Testis (tissue), 3 donors: ENCODE results near the gene STK38. TPM values are rescaled to one million over a fixed set of nuclear protein-coding genes. Genes with fewer than 3 reads are reported as not detected.
A peak's percentile ranks its signal among the peaks of the same experiment; 100 is the strongest.

ENCODE experiments used
- DNase-seq: peaks from one replicate; pipeline ENCODE4 v3.0.0-alpha.2; 2019
- H3K27ac ChIP-seq, 2 donors: fragments of 200-600 bp; sonication (generic); one replicate each; pipeline ENCODE4 v1.5.1; 2019
- H3K27me3 ChIP-seq: fragments of 200-600 bp; sonication (generic); one replicate; pipeline ENCODE4 v1.5.1; 2019
- H3K36me3 ChIP-seq: fragments of 200-600 bp; sonication (generic); one replicate; pipeline ENCODE4 v1.5.1; 2017; ENCODE audit warnings: low read depth; ENCODE audit errors: missing control alignments
- H3K4me1 ChIP-seq: fragments of 200-600 bp; sonication (generic); one replicate; pipeline ENCODE4 v1.5.1; 2019
- H3K4me3 ChIP-seq, 2 donors: fragments of 200-600 bp; sonication (generic); one replicate each; pipeline ENCODE4 v1.5.1; 2017 to 2019
- H3K9me3 ChIP-seq: fragments of 200-600 bp; sonication (generic); one replicate; pipeline ENCODE4 v1.5.1; 2017
- POLR2A ChIP-seq: fragments of 450-650 bp; IDR thresholded peaks from one replicate; pipeline ENCODE4 v1.6.1; 2017; ENCODE audit warnings: antibody characterized with exemption, mild to moderate bottlenecking, moderate library complexity
- WGBS, 2 donors: methylation state at CpG; one replicate each; pipeline ENCODE4 v1.1.5; 2018; 5-methylcytosine and 5-hydroxymethylcytosine counted together
- intact Hi-C: fragments of 100-400 bp; cut with DNase I; formaldehyde crosslinking; loops from one replicate; pipeline ENCODE4 v1.15.1; 2023; ENCODE audit warnings: low total_unique reads
- polyA plus RNA-seq: library from polyadenylated mRNA; stranded (reverse); fragments of 350-450 nt; fragmentation: Illumina TruSeq; extraction: RNeasy Lipid Tissue Mini Kit (QIAGEN cat#74804); gene quantifications from one replicate; pipeline ENCODE4 v1.2.3, GENCODE V29; 2014; ENCODE audit warnings: low read depth, low replicate concordance; ENCODE audit not compliant: insufficient read depth
- total RNA-seq, 2 donors: library from RNA; depleted of rRNA; stranded (reverse); fragments of >200 nt; gene quantifications; one replicate each; pipeline ENCODE4 v1.2.3, GENCODE V29; 2016
- TF ChIP-seq, protein P1 (sequence below), 3 experiments: fragments of 450-650 bp in 2 of 3; fragments of 200-600 bp in 1 of 3; sonication (generic) in 1 of 3; IDR thresholded peaks; one replicate each; pipeline ENCODE4 v1.5.1; 2016 to 2019; ENCODE audit warnings: antibody characterized with exemption in 3 of 3, mild to moderate bottlenecking in 2 of 3, moderate library complexity in 1 of 3

STK38 gene
- total and polyA plus RNA-seq, 3 donors from 2014 or later, result 20.4 to 23.9 (median 22.0) TPM

DNA sequence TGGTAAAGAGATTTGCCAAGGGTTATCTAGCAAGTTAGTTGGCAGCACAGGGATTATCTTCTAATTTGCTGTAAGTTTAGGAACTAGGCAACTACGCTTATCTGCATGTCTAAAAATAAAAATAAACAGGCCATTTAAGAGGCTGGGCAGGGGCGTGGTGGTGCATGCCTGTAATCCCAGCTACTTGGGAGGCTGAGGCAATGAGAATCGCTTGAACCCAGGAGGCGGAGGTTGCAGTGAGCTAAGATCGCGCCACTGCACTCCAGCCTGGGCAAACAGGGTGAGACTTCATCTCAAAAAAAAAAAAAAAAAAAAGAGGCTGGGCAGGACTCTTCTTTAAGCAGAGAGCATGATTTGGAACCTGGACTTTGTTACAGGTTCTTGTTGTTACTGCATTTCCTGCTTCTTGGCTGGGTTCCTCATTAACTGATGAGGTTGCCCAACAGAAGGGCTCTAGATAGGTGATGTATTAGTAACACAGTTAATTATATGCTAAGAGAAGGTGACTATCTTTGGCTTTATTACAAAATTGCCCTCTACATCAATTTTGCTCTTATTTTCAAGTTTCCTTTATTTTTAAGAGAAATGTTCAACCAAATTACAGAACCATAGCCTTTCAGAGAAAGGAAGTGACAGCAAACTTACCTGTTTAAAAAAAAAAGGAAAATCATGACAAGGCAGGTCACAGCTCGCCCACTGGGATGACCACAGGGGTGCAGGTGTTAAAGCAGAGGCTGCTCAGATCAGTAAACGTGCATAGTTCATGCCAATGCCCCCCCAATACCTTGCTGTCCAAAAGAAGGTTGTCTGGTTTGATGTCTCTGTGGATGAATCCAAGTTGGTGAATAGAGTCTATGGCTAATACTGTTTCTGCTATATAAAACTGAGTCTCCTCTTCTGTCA lies 32.5 kb downstream of the STK38 start:
- no peaks in the 10 kb centered on the region for H3K36me3 ChIP-seq
- intact Hi-C loops, result no loop called here
- H3K27ac ChIP-seq, result no peak overlapping the region
- no peak overlapping the region for H3K4me3 ChIP-seq
- H3K27me3 ChIP-seq, result no peaks in the 10 kb centered on the region
- 88 to 91% methylated on average over 8 of the region's 8 CpGs for WGBS, 2 donors
- no peaks in the 10 kb centered on the region for H3K9me3 ChIP-seq
- DNase-seq, result no peak
- no peaks in the 10 kb centered on the region for H3K4me1 ChIP-seq
- TF ChIP-seq, protein P1, sequence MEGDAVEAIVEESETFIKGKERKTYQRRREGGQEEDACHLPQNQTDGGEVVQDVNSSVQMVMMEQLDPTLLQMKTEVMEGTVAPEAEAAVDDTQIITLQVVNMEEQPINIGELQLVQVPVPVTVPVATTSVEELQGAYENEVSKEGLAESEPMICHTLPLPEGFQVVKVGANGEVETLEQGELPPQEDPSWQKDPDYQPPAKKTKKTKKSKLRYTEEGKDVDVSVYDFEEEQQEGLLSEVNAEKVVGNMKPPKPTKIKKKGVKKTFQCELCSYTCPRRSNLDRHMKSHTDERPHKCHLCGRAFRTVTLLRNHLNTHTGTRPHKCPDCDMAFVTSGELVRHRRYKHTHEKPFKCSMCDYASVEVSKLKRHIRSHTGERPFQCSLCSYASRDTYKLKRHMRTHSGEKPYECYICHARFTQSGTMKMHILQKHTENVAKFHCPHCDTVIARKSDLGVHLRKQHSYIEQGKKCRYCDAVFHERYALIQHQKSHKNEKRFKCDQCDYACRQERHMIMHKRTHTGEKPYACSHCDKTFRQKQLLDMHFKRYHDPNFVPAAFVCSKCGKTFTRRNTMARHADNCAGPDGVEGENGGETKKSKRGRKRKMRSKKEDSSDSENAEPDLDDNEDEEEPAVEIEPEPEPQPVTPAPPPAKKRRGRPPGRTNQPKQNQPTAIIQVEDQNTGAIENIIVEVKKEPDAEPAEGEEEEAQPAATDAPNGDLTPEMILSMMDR (IDR thresholded peaks at IDR 0.05), result no peak
- TF ChIP-seq POLR2A, result no peak

DNA sequence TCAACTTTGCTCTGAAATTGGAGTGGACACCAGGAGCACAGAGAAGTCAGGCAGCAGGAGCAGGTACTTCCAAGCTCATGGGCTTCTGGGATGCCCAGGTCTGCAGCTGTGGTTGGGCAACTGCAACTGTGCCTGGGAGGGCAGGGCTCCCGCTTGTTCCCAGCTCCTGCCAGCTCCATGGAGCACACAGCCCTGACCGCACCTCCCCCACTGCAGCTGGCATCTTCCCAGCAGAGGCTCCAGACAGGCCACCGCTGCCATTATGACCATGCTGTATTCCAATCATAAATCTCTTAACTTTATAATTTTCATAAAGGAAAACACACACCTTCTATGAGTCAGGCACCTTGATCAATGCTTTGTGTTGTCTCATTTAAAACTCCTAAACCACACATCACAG lies 36.9 kb downstream of the STK38 start:
- Histone ChIP-seq H3K9me3 (no peaks in the 10 kb centered on the region), H3K36me3 (no peaks in the 10 kb centered on the region), H3K27ac (no peak overlapping the region), H3K4me1 (no peaks in the 10 kb centered on the region), H3K4me3 (no peak overlapping the region), H3K27me3 (no peaks in the 10 kb centered on the region)
- TF ChIP-seq, protein P1 (IDR thresholded peaks at IDR 0.05), result no peak
- no peak for TF ChIP-seq POLR2A
- intact Hi-C loops, result no loop called here
- WGBS, 2 donors, result 87 to 100% methylated on average over 3 of the region's 3 CpGs
- DNase-seq, result no peak

DNA sequence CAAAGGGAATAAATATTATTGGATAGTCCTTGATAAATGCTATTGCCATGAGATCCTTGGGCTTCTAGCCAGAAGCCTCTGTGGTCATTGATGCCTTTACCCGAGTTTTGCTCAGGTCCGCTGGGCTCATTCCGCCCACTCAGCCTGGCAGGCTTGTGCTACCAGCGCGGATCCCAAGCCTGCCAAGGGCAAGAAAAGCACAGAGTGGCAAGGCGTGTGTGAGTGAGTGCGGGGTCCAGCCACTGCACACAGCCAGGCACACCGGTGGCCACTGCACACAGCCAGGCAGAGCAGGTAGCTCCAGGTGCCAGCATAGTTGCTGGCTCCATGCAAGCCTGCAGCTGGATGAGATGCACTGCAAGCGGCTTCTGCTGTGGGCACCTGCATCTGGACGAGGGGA lies 38.7 kb downstream of the STK38 start:
- Histone ChIP-seq H3K4me3 (no peak overlapping the region), H3K36me3 (no peaks in the 10 kb centered on the region), H3K27ac (no peak overlapping the region), H3K27me3 (no peaks in the 10 kb centered on the region), H3K9me3 (no peaks in the 10 kb centered on the region), H3K4me1 (no peaks in the 10 kb centered on the region)
- TF ChIP-seq, protein P1 (IDR thresholded peaks at IDR 0.05), result no peak
- no peak for TF ChIP-seq POLR2A
- WGBS, 2 donors, result 86 to 90% methylated on average over 8 to 10 of the region's 10 CpGs
- intact Hi-C loops, result no loop called here
- no peak for DNase-seq

DNA sequence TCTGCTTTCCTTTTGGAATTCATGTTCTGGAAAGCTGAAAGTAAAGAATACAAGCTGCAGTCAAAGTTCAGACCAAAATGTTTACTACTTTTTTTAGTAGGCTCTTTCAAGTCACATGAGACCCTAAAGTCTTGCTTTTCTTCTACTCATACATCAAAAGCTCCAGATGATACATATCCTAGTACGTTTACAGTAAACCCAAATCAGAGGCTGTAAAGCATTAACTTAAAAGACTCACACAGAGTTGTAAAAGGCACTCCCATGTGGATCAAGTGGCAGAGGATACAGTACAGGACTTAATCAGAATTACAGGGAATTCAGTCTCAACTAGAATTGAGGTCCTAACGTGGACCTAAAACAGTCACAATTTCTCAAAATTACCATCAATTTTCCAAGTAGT lies 40.7 kb downstream of the STK38 start:
- intact Hi-C loops, result no loop called here
- WGBS, 2 donors, result 77 to 88% methylated on average over 2 of the region's 2 CpGs
- Histone ChIP-seq H3K9me3 (no peaks in the 10 kb centered on the region), H3K36me3 (peaks cover 3% of the 10 kb centered on the region), H3K4me1 (no peaks in the 10 kb centered on the region), H3K4me3 (no peak overlapping the region), H3K27me3 (no peaks in the 10 kb centered on the region), H3K27ac (peak overlapping the region in 1 of 2 donors; percentile 16)
- DNase-seq, result no peak
- TF ChIP-seq POLR2A, result no peak
- TF ChIP-seq, protein P1 (IDR thresholded peaks at IDR 0.05), result no peak
